Heart left ventricle (tissue), 16 donors: Measurements from ENCODE around the gene CYGB. TPM values are rescaled to one million over a fixed set of nuclear protein-coding genes. Genes with fewer than 3 reads are reported as not detected.
A peak's percentile ranks its signal among the peaks of the same experiment; 100 is the strongest.

ENCODE experiments used
- ATAC-seq, 4 donors: fragments of 200-7000 bp; cut with Tn5 transposase; one replicate each; pipeline ENCODE4 v1.9.1; 2020 to 2022; ENCODE audit warnings: moderate library complexity in 4 of 4, mild to moderate bottlenecking in 3 of 4, moderate number of reproducible peaks in 1 of 4
- DNase-seq, 5 donors: peaks; one replicate each; pipeline ENCODE4 v3.0.0-alpha.2; 2020
- H3K27ac ChIP-seq, 12 donors: fragments of 200-600 bp; sonication (generic) in 4 of 12; one replicate each; pipeline versions ENCODE4 v1.5.0 to v1.8.0; 2016 to 2022; ENCODE audit warnings: mild to moderate bottlenecking in 2 of 12
- H3K27me3 ChIP-seq, 9 donors: fragments of 200-600 bp; sonication (generic) in 2 of 9; one replicate each; pipeline versions ENCODE4 v1.5.1 to v1.8.0; 2016 to 2022; ENCODE audit warnings: mild to moderate bottlenecking in 3 of 9
- H3K36me3 ChIP-seq, 9 donors: fragments of 200-600 bp; sonication (generic) in 2 of 9; one replicate each; pipeline versions ENCODE4 v1.5.0 to v1.8.0; 2018 to 2022; ENCODE audit warnings: mild to moderate bottlenecking in 2 of 9
- H3K4me1 ChIP-seq, 12 donors: fragments of 200-600 bp; sonication (generic) in 4 of 12; one replicate each; pipeline versions ENCODE4 v1.5.0 to v1.8.0; 2016 to 2022; ENCODE audit warnings: mild to moderate bottlenecking in 3 of 12
- H3K4me3 ChIP-seq, 12 donors: fragments of 200-600 bp; sonication (generic) in 4 of 12; one replicate each; pipeline versions ENCODE4 v1.5.0 to v1.8.0; 2017 to 2022; ENCODE audit warnings: mild to moderate bottlenecking in 9 of 12, moderate library complexity in 4 of 12
- H3K9me3 ChIP-seq, 12 donors: fragments of 200-600 bp; sonication (generic) in 4 of 12; one replicate each; pipeline versions ENCODE4 v1.5.0 to v1.8.0; 2016 to 2022; ENCODE audit warnings: mild to moderate bottlenecking in 1 of 12
- CTCF ChIP-seq, 12 donors: fragments of 200-600 bp; sonication (generic) in 4 of 12; IDR thresholded peaks; one replicate each; pipeline versions ENCODE4 v1.5.0 to v1.8.0; 2018 to 2022; ENCODE audit warnings: antibody characterized with exemption in 12 of 12, mild to moderate bottlenecking in 5 of 12
- POLR2A ChIP-seq, 2 donors: fragments of 450-650 bp; IDR thresholded peaks; one replicate each; pipeline ENCODE4 v1.6.1; 2017; ENCODE audit warnings: antibody characterized with exemption in 2 of 2, mild to moderate bottlenecking in 2 of 2, moderate library complexity in 2 of 2
- WGBS, 4 donors: extraction: QIAGEN DNeasy Blood & Tissue Kit in 2 of 4; methylation state at CpG; one replicate each; pipeline versions ENCODE4 v1.1.5 to v1.1.7; 2013 to 2018; 5-methylcytosine and 5-hydroxymethylcytosine counted together
- intact Hi-C, 10 donors: fragments of 100-400 bp; cut with DNase I; formaldehyde crosslinking; loops; one replicate each; pipeline versions ENCODE4 v1.11.1 to v1.14.2; 2022
- polyA plus RNA-seq, 2 donors: library from polyadenylated mRNA; stranded (reverse); fragments of 200-250 nt; gene quantifications; one replicate each; pipeline ENCODE4 v1.2.3, GENCODE V29; 2013
- total RNA-seq, 9 donors: library from RNA; depleted of rRNA in 2 of 9; stranded (reverse); fragments of >200 nt in 2 of 9; fragmentation: NEBNext Ultra II Directional in 3 of 9; extraction: Animal tissue kit (Norgen Biotek cat#: 25700) in 3 of 9; gene quantifications; one replicate each; pipeline versions ENCODE4 v1.1.0 to v1.2.4, GENCODE V29; 2016 to 2023
- donor health status: ischemic (EF 13 %, LVEDD 7.1; RV severe dilation, severe dysfunction).
- donor health status: healthy with polysubstance abuse.
- donor health status: DM: no; HTN: yes; CAD: no.
- donor health status: DM: no; HTN: no; CAD: no.
- donor health status: ischemic (EF 25% LVEDD 6.9; RV normal size, moderate dysfunction).
- donor health status: ischemic (EF 25% LVEDD 5.7; RV mildly dilated, moderate dysfunction).
- donor health status: healthy.
- donor health status: DM: yes; HTN: yes; CAD: no.
- donor health status: ischemic (EF 35%, LVEDD 5.7; RV mildly dilated, moderate dysfunction).
- donor health status: nonischemic (EF 11% LVEDD 7.7; RV severe dilation, severe dysfunction).
- donor health status: DM: yes; HTN: yes; CAD: no.
- donor health status: PGD.
- donor health status: ischemic (EF 29% LVEDD 5.4; RV normal size, mild dysfunction).
- donor health status: nonischemic (EF 23%, LVEDD 6.1; RV moderate dilation, normal function).

CYGB gene
- total and polyA plus RNA-seq, 11 donors, result 11.8 to 37.9 (median 21.9) TPM

GRCh38 chr17:76541739-76542454 lies 4.4 kb upstream of the CYGB start:
- 88 to 94% (median 90%) methylated on average over 10 of the region's 10 CpGs for WGBS, 4 donors
- peaks cover 13 to 87% (median 58%) of the 10 kb centered on the region in 12 donors for H3K4me1 ChIP-seq
- no peak for DNase-seq

GRCh38 chr17:76540381-76541300 lies 3.1 kb upstream of the CYGB start:
- peaks cover 0 to 38% (median 0%) of the 10 kb centered on the region in 9 donors for H3K27me3 ChIP-seq
- peak overlapping the region in 11 of 12 donors; percentile 12 to 53 (median 44) for H3K4me3 ChIP-seq
- intact Hi-C loops, result loop anchor here in 1 of 10 donors (2.0 kb wide), 1 partner anchor 14 kb away; no protein-coding TSS in a partner anchor
- ATAC-seq, result peak; percentile 91 to 97 (median 93)
- TF ChIP-seq CTCF (IDR thresholded peaks at IDR 0.05), result peak in 5 of 12 donors; percentile 9 to 55 (median 39)
- TF ChIP-seq POLR2A (IDR thresholded peaks at IDR 0.05), result peak in 1 of 2 donors; percentile 48
- H3K9me3 ChIP-seq, result no peaks in the 10 kb centered on the region
- H3K4me1 ChIP-seq, result peaks cover 13 to 82% (median 55%) of the 10 kb centered on the region in 12 donors
- no peaks in the 10 kb centered on the region for H3K36me3 ChIP-seq
- peak; percentile 93 to 97 (median 96) for DNase-seq
- WGBS, 4 donors, result 6 to 12% (median 8%) methylated on average over 13 to 27 of the region's 27 CpGs
- H3K27ac ChIP-seq, result peak overlapping the region in 11 of 12 donors; percentile 58 to 81 (median 76)

More at GRCh38 chr17:76541739-76542454, 4.4 kb upstream of the CYGB start:
- H3K27me3 ChIP-seq, result peaks cover 0 to 28% (median 0%) of the 10 kb centered on the region in 9 donors
- no peaks in the 10 kb centered on the region for H3K9me3 ChIP-seq
- intact Hi-C loops, result loop anchor here in 1 of 10 donors (2.0 kb wide), 1 partner anchor 15 kb away; no protein-coding TSS in a partner anchor
- ATAC-seq, result no peak
- peak overlapping the region in 1 of 12 donors; percentile 81 for H3K27ac ChIP-seq
- no peak overlapping the region for H3K4me3 ChIP-seq
- H3K36me3 ChIP-seq, result no peaks in the 10 kb centered on the region
- TF ChIP-seq POLR2A (IDR thresholded peaks at IDR 0.05) (no peak), CTCF (IDR thresholded peaks at IDR 0.05) (no peak)

DNA sequence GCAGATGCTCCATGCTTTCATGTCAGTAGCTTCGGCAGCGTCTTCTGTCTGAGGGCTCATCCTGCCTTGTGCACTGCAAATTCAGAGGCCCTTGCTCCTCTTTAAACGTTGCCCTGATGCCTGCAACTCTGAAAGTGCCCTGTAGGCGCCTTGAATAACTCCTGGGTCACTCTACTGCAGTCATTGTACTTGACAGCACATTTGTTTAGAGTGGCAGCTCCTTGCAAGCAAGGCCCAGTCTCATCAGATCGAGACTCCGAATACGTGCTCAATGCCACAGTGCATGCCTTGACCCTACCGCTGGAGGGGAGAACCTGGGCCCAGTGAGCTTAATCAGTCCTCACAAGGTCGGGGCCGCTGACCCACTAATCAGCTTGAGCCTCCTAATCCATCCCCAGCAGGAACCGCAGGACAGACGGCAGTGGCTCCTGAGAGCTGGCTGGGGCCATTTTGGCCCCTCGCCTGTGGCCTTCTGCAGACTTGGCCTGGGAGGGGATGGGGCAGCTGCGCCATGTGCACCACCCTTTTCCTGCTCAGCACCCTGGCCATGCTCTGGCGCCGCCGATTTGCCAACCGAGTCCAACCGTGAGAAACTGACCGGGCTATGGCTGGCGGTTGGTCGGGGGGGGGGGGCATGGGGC lies 2.2 kb upstream of the CYGB start, which contains the start of gene PRCD:
Gene PRCD, plus strand, starts transcription at position 414 of the 641 bp plus-strand sequence. Its CDS starts 98 bp downstream, at position 512.
- Histone ChIP-seq H3K4me1 (peaks cover 9 to 82% (median 50%) of the 10 kb centered on the region in 12 donors), H3K9me3 (no peaks in the 10 kb centered on the region), H3K27me3 (peaks cover 0 to 38% (median 0%) of the 10 kb centered on the region in 9 donors), H3K27ac (peak within 1 kb of the TSS in 11 of 12 donors; percentile 58 to 90 (median 86)), H3K36me3 (no peaks in the 10 kb centered on the region), H3K4me3 (peak within 1 kb of the TSS in 11 of 12 donors; percentile 12 to 74 (median 58))
- WGBS, 4 donors, result 68 to 85% (median 75%) methylated on average over 17 to 22 of the region's 22 CpGs
- no peak for ATAC-seq
- peak in 1 of 5 donors; percentile 25 for DNase-seq
- TF ChIP-seq CTCF (IDR thresholded peaks at IDR 0.05) (no peak), POLR2A (IDR thresholded peaks at IDR 0.05) (no peak)
- intact Hi-C loops, result loop anchor here in 1 of 10 donors (2.0 kb wide), 1 partner anchor 13 kb away; no protein-coding TSS in a partner anchor
